Small intestine (tissue), 7 donors: ENCODE results near the gene PTPRU. TPM values are rescaled to one million over a fixed set of nuclear protein-coding genes. Genes with fewer than 3 reads are reported as not detected.

Source experiments
- DNase-seq, 2 donors: peaks; one replicate each; pipeline versions ENCODE4 v3.0.0 to v3.0.0-alpha.2; 2013
- FAIRE-seq: peaks from 2 replicates; lab custom pipeline; 2012; peaks lifted over from hg19 to GRCh38; lab: Jason Lieb, UNC
- H3K27ac ChIP-seq, 3 donors: one replicate each; pipeline ENCODE4 v1.5.1; 2013; ENCODE audit warnings: low read length in 2 of 3, mild to moderate bottlenecking in 2 of 3, control low read depth in 1 of 3, inconsistent platforms in 1 of 3, low read depth in 1 of 3, moderate library complexity in 1 of 3
- H3K27me3 ChIP-seq, 3 donors: one replicate each; pipeline ENCODE4 v1.6.1; 2013; ENCODE audit warnings: low read length in 3 of 3, inconsistent platforms in 1 of 3; ENCODE audit not compliant: control insufficient read depth in 3 of 3, insufficient read depth in 3 of 3
- H3K36me3 ChIP-seq, 3 donors: one replicate each; pipeline ENCODE4 v1.6.1; 2013; ENCODE audit warnings: low read length in 3 of 3, inconsistent platforms in 1 of 3, low read depth in 1 of 3, mild to moderate bottlenecking in 1 of 3, moderate library complexity in 1 of 3; ENCODE audit not compliant: control insufficient read depth in 3 of 3, insufficient read depth in 2 of 3
- H3K4me1 ChIP-seq, 3 donors: one replicate each; pipeline ENCODE4 v1.6.1; 2013; ENCODE audit warnings: low read length in 2 of 3, inconsistent platforms in 1 of 3, low read depth in 1 of 3, mild to moderate bottlenecking in 1 of 3, moderate library complexity in 1 of 3; ENCODE audit not compliant: control insufficient read depth in 3 of 3, insufficient read depth in 2 of 3
- H3K4me3 ChIP-seq, 3 donors: one replicate each; pipeline ENCODE4 v1.5.1; 2013; ENCODE audit warnings: low read length in 3 of 3, control low read depth in 1 of 3, inconsistent platforms in 1 of 3, low read depth in 1 of 3, mild to moderate bottlenecking in 1 of 3, moderate library complexity in 1 of 3
- H3K9me3 ChIP-seq, 2 donors: one replicate each; pipeline ENCODE4 v1.6.1; 2013; ENCODE audit warnings: low read depth in 1 of 2, low read length in 1 of 2; ENCODE audit not compliant: control insufficient read depth in 2 of 2, insufficient read depth in 1 of 2
- WGBS, 3 donors: extraction: QIAGEN DNeasy Blood & Tissue Kit; methylation state at CpG; one replicate each; pipeline ENCODE4 v1.1.7; 2013; 5-methylcytosine and 5-hydroxymethylcytosine counted together
- polyA plus RNA-seq, 4 donors: library from polyadenylated mRNA; stranded (reverse) in 3 of 4; unstranded in 1 of 4; fragments of 200-250 nt in 3 of 4; fragments of 120-200 nt in 1 of 4; gene quantifications; one replicate each; pipeline versions ENCODE4 v1.2.1 to v1.2.3, GENCODE V29; 2013
- donor health status: healthy with polysubstance abuse.
- donor health status: control.
- donor health status: control.
- donor health status: Bipolar disorder and iron deficiency.
- donor health status: healthy.

PTPRU gene
- polyA plus RNA-seq, 4 donors = 0.27 to 44.5 (median 4.3) TPM; not detected in 1

- no peaks in the 10 kb centered on the region for H3K27me3 ChIP-seq
- H3K4me1 ChIP-seq = no peaks in the 10 kb centered on the region
- H3K27ac ChIP-seq = no peak overlapping the region
- no peak overlapping the region for H3K4me3 ChIP-seq
- peaks cover 0 to 29% (median 0%) of the 10 kb centered on the region in 3 donors for H3K36me3 ChIP-seq
- WGBS, 3 donors = 87 to 89% (median 87%) methylated on average over 30 of the region's 30 CpGs
- H3K9me3 ChIP-seq = no peaks in the 10 kb centered on the region
- FAIRE-seq (no peak), DNase-seq (no peak)
Observed at GRCh38 chr1:29317063-29317915, 81.0 kb downstream of the PTPRU start.

GRCh38 chr1:29317916-29318530 lies 81.7 kb downstream of the PTPRU start:
- no peak overlapping the region for H3K27ac ChIP-seq
- peaks cover 0 to 27% (median 0%) of the 10 kb centered on the region in 3 donors for H3K36me3 ChIP-seq
- WGBS, 3 donors = 62 to 81% (median 72%) methylated on average over 5 of the region's 5 CpGs
- DNase-seq (no peak), FAIRE-seq (no peak)
- no peaks in the 10 kb centered on the region for H3K27me3 ChIP-seq
- no peak overlapping the region for H3K4me3 ChIP-seq
- H3K9me3 ChIP-seq = no peaks in the 10 kb centered on the region
- H3K4me1 ChIP-seq = no peaks in the 10 kb centered on the region

GRCh38 chr1:29318724-29319123 lies 82.4 kb downstream of the PTPRU start:
- H3K4me1 ChIP-seq = no peaks in the 10 kb centered on the region
- FAIRE-seq = no peak
- H3K27ac ChIP-seq = no peak overlapping the region
- H3K9me3 ChIP-seq = no peaks in the 10 kb centered on the region
- no peaks in the 10 kb centered on the region for H3K27me3 ChIP-seq
- H3K36me3 ChIP-seq = peaks cover 0 to 27% (median 0%) of the 10 kb centered on the region in 3 donors
- WGBS, 3 donors = 83 to 89% (median 88%) methylated on average over 10 of the region's 10 CpGs
- H3K4me3 ChIP-seq = no peak overlapping the region
- DNase-seq = no peak

GRCh38 chr1:29319300-29320110 lies 83.2 kb downstream of the PTPRU start:
- FAIRE-seq = no peak
- Histone ChIP-seq H3K9me3 (no peaks in the 10 kb centered on the region), H3K27ac (no peak overlapping the region), H3K4me1 (no peaks in the 10 kb centered on the region), H3K27me3 (no peaks in the 10 kb centered on the region), H3K4me3 (no peak overlapping the region), H3K36me3 (peaks cover 0 to 27% (median 0%) of the 10 kb centered on the region in 3 donors)
- no peak for DNase-seq
- 70 to 80% (median 74%) methylated on average over 9 of the region's 9 CpGs for WGBS, 3 donors

- Histone ChIP-seq H3K36me3 (peaks cover 0 to 25% (median 0%) of the 10 kb centered on the region in 3 donors), H3K9me3 (no peaks in the 10 kb centered on the region), H3K27me3 (no peaks in the 10 kb centered on the region), H3K4me1 (no peaks in the 10 kb centered on the region), H3K27ac (no peak overlapping the region), H3K4me3 (no peak overlapping the region)
- DNase-seq (no peak), FAIRE-seq (no peak)
- WGBS, 3 donors = 71 to 90% (median 82%) methylated on average over 21 of the region's 21 CpGs
Observed at GRCh38 chr1:29320156-29320940, 84.0 kb downstream of the PTPRU start.

- WGBS, 3 donors = 69 to 89% (median 83%) methylated on average over 2 of the region's 2 CpGs
- FAIRE-seq = no peak
- Histone ChIP-seq H3K9me3 (no peaks in the 10 kb centered on the region), H3K27me3 (no peaks in the 10 kb centered on the region), H3K36me3 (peaks cover 0 to 21% (median 0%) of the 10 kb centered on the region in 3 donors), H3K27ac (no peak overlapping the region), H3K4me3 (no peak overlapping the region), H3K4me1 (no peaks in the 10 kb centered on the region)
- DNase-seq = no peak
Observed at GRCh38 chr1:29321176-29321575, 84.9 kb downstream of the PTPRU start.

- Histone ChIP-seq H3K4me1 (no peaks in the 10 kb centered on the region), H3K27ac (no peak overlapping the region), H3K9me3 (no peaks in the 10 kb centered on the region), H3K27me3 (no peaks in the 10 kb centered on the region), H3K4me3 (no peak overlapping the region), H3K36me3 (peaks cover 0 to 23% (median 0%) of the 10 kb centered on the region in 3 donors)
- DNase-seq (no peak), FAIRE-seq (no peak)
- 69 to 75% (median 73%) methylated on average over 8 of the region's 8 CpGs for WGBS, 3 donors
Observed at GRCh38 chr1:29322147-29322694, 85.9 kb downstream of the PTPRU start.
